Keratinocyte (primary cell): ENCODE measurements around the gene CHST10. TPM values are rescaled to one million over a fixed set of nuclear protein-coding genes. Genes with fewer than 3 reads are reported as not detected.

Experiments
- DNase-seq: peaks from one replicate; pipeline ENCODE4 v3.0.0-alpha.2; 2011; ENCODE audit warnings: low read depth, missing footprints, low spot score
- FAIRE-seq: peaks from 2 replicates; lab custom pipeline; 2011; peaks lifted over from hg19 to GRCh38; lab: Jason Lieb, UNC
- H2AFZ ChIP-seq: 2 replicates; pipeline ENCODE4 v1.6.0; 2012; ENCODE audit warnings: low read length, control low read depth, inconsistent platforms; ENCODE audit not compliant: control insufficient read depth
- H3K27ac ChIP-seq: 2 replicates; pipeline ENCODE4 v1.5.1; 2011; ENCODE audit warnings: low read length; ENCODE audit not compliant: control insufficient read depth, insufficient read depth
- H3K27me3 ChIP-seq: 3 replicates; pipeline ENCODE4 v1.6.0; 2011; ENCODE audit warnings: low read length; ENCODE audit not compliant: control insufficient read depth, insufficient read depth; ENCODE audit errors: extremely low read depth
- H3K36me3 ChIP-seq, 2 experiments: 2 replicates in 1 of 2; 3 replicates in 1 of 2; pipeline ENCODE4 v1.5.1; 2011; ENCODE audit warnings: low read length in 2 of 2, mild to moderate bottlenecking in 1 of 2; ENCODE audit not compliant: control insufficient read depth in 2 of 2, insufficient read depth in 2 of 2; ENCODE audit errors: extremely low read depth in 1 of 2
- H3K4me1 ChIP-seq: 3 replicates; pipeline ENCODE4 v1.5.1; 2011; ENCODE audit warnings: low read length; ENCODE audit not compliant: control insufficient read depth, insufficient read depth; ENCODE audit errors: extremely low read depth
- H3K4me2 ChIP-seq: 3 replicates; pipeline ENCODE4 v1.6.0; 2011; ENCODE audit warnings: low read depth, low read length; ENCODE audit not compliant: control insufficient read depth, insufficient read depth; ENCODE audit errors: extremely low read depth
- H3K4me3 ChIP-seq, 3 experiments: fragments of 200-600 bp in 1 of 3; sonication (generic) in 1 of 3; 2 replicates in 2 of 3; 3 replicates in 1 of 3; pipeline ENCODE4 v1.5.1; 2011 to 2016; ENCODE audit warnings: low read length in 3 of 3, mild to moderate bottlenecking in 3 of 3, control low read depth in 2 of 3, inconsistent platforms in 1 of 3, low read depth in 1 of 3, mixed read lengths in 1 of 3, mixed run types in 1 of 3, moderate library complexity in 1 of 3; ENCODE audit not compliant: control insufficient read depth in 2 of 3, insufficient read depth in 2 of 3; ENCODE audit errors: extremely low read depth in 1 of 3
- H3K79me2 ChIP-seq: 2 replicates; pipeline ENCODE4 v1.6.0; 2012; ENCODE audit warnings: low read length; ENCODE audit not compliant: control insufficient read depth, insufficient read depth
- H3K9ac ChIP-seq: 3 replicates; pipeline ENCODE4 v1.6.0; 2011; ENCODE audit warnings: low read length; ENCODE audit not compliant: control insufficient read depth, insufficient read depth; ENCODE audit errors: extremely low read depth
- H3K9me1 ChIP-seq: 3 replicates; pipeline ENCODE4 v1.6.0; 2011; ENCODE audit warnings: low read length; ENCODE audit not compliant: control insufficient read depth, insufficient read depth; ENCODE audit errors: extremely low read depth
- H3K9me3 ChIP-seq: 2 replicates; pipeline ENCODE4 v1.5.1; 2012; ENCODE audit warnings: low read depth, low read length; ENCODE audit not compliant: control insufficient read depth
- H4K20me1 ChIP-seq: 3 replicates; pipeline ENCODE4 v1.6.0; 2011; ENCODE audit warnings: low read length; ENCODE audit not compliant: control insufficient read depth, insufficient read depth; ENCODE audit errors: extremely low read depth
- EZH2 ChIP-seq: IDR thresholded peaks from one replicate; pipeline ENCODE4 v1.6.1; 2012; ENCODE audit warnings: inconsistent platforms, mild to moderate bottlenecking, low read length, moderate library complexity
- dilution Hi-C: fragments of 300-500 bp; cut with MboI; formaldehyde crosslinking; loops from one replicate; pipeline ENCODE4 v1.7.0; 2020; ENCODE audit warnings: low sequenced_read_pairs; ENCODE audit not compliant: extremely low pct_ligation_motif_present
- polyA plus RNA-seq, 5 experiments: library from polyadenylated mRNA; depleted of rRNA in 3 of 5; stranded (reverse) in 3 of 5; stranded (forward) in 1 of 5; unstranded in 1 of 5; fragments of >200 nt; gene quantifications; 1 replicate in 1 of 5; 2 replicates in 3 of 5; 3 replicates in 1 of 5; pipeline versions ENCODE4 v1.2.1 to v1.2.3, GENCODE V29; 2011 to 2012; ENCODE audit warnings: missing spikeins in 2 of 5, low read depth in 1 of 5, low replicate concordance in 1 of 5
- TF ChIP-seq, protein P1 (sequence below), 3 experiments: IDR thresholded peaks in 1 of 3; conservative IDR thresholded peaks in 1 of 3; optimal IDR thresholded peaks in 1 of 3; 2 replicates in 2 of 3; 3 replicates in 1 of 3; pipeline versions ENCODE3 to v1.5.1; 2011; ENCODE audit warnings: low read length in 3 of 3, mild to moderate bottlenecking in 3 of 3, moderate library complexity in 2 of 3, control low read depth in 1 of 3, inconsistent platforms in 1 of 3; ENCODE audit not compliant: insufficient read depth in 2 of 3; ENCODE audit errors: extremely low read depth in 1 of 3

Gene CHST10
- polyA plus RNA-seq, 1 donor (not counting 4 experiments of a cell fraction or from before 2014, with no cell fraction given) = 1.6 TPM

DNA sequence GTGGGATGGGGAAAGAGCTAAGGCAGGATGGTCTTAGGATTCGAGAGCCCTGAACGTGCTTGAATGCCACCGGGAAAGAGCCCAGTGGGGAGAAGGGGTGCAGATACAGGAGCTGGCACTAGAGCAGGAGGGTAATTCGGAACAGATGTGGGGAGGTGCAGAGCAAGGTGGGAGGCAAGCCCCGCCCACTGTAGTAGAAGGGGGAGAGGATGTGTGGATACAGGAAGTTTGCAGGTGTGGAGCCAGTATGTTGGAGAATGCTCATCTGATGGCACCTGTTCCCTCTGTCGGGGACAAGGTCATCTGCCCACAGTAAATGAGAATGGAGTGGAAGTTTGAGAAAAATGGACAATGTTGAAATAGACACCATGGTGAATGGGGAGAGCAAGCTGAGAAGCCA lies 28.8 kb downstream of the CHST10 start:
- no peaks in the 10 kb centered on the region for H3K4me1 ChIP-seq
- H3K9me1 ChIP-seq = no peaks in the 10 kb centered on the region
- H3K9ac ChIP-seq = no peak overlapping the region
- no peak overlapping the region for H3K4me2 ChIP-seq
- DNase-seq (no peak), FAIRE-seq (no peak)
- no peaks in the 10 kb centered on the region for H4K20me1 ChIP-seq
- no peaks in the 10 kb centered on the region for H3K36me3 ChIP-seq
- H2AFZ ChIP-seq = no peak overlapping the region
- H3K9me3 ChIP-seq = no peaks in the 10 kb centered on the region
- H3K27me3 ChIP-seq = no peaks in the 10 kb centered on the region
- dilution Hi-C loops = no loop called here
- TF ChIP-seq, protein P1, sequence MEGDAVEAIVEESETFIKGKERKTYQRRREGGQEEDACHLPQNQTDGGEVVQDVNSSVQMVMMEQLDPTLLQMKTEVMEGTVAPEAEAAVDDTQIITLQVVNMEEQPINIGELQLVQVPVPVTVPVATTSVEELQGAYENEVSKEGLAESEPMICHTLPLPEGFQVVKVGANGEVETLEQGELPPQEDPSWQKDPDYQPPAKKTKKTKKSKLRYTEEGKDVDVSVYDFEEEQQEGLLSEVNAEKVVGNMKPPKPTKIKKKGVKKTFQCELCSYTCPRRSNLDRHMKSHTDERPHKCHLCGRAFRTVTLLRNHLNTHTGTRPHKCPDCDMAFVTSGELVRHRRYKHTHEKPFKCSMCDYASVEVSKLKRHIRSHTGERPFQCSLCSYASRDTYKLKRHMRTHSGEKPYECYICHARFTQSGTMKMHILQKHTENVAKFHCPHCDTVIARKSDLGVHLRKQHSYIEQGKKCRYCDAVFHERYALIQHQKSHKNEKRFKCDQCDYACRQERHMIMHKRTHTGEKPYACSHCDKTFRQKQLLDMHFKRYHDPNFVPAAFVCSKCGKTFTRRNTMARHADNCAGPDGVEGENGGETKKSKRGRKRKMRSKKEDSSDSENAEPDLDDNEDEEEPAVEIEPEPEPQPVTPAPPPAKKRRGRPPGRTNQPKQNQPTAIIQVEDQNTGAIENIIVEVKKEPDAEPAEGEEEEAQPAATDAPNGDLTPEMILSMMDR (optimal IDR thresholded peaks at IDR 0.05 in 1 of 3, IDR thresholded peaks at IDR 0.05 in 1 of 3, conservative IDR thresholded peaks at IDR 0.05 in 1 of 3; ENCODE audit: extremely low read depth in 1 of 3, insufficient read depth in 2 of 3, low read length in 3 of 3) = no peak
- no peak overlapping the region for H3K4me3 ChIP-seq
- H3K27ac ChIP-seq = no peak overlapping the region
- H3K79me2 ChIP-seq = no peaks in the 10 kb centered on the region

DNA sequence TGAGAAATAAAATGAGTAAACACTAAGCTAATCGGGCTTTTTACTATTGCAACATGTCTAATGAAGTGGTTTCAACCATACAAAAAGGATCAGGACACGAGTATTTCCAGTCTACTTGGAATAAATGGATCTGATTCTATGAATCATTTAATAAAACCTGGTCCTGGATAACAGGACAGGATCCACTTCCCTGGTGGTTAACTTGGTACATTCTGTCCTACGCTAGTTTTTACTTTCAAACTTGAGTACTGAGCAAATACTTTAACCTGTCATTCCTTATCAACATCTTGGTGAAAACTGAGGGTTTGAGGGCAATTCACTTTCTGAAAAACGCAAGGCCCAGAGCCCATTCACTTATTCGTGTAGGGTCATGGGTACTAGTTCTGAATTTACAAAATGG lies 33.5 kb downstream of the CHST10 start:
- Histone ChIP-seq H3K9me1 (no peaks in the 10 kb centered on the region), H4K20me1 (no peaks in the 10 kb centered on the region), H3K27me3 (no peaks in the 10 kb centered on the region), H3K9me3 (no peaks in the 10 kb centered on the region), H2AFZ (no peak overlapping the region), H3K4me2 (no peak overlapping the region), H3K36me3 (no peaks in the 10 kb centered on the region), H3K79me2 (no peaks in the 10 kb centered on the region), H3K27ac (no peak overlapping the region), H3K4me1 (no peaks in the 10 kb centered on the region), H3K4me3 (no peak overlapping the region), H3K9ac (no peak overlapping the region)
- DNase-seq (no peak), FAIRE-seq (no peak)
- dilution Hi-C loops = no loop called here
- TF ChIP-seq, protein P1 (optimal IDR thresholded peaks at IDR 0.05 in 1 of 3, IDR thresholded peaks at IDR 0.05 in 1 of 3, conservative IDR thresholded peaks at IDR 0.05 in 1 of 3; ENCODE audit: extremely low read depth in 1 of 3, insufficient read depth in 2 of 3, low read length in 3 of 3) = no peak
- TF ChIP-seq EZH2 = no peak
